Measurements from ENCODE around the gene ANKRD65. TPM values are rescaled to one million over a fixed set of nuclear protein-coding genes. Genes with fewer than 3 reads are reported as not detected.
A peak's percentile ranks its signal among the peaks of the same experiment; 100 is the strongest.

ANKRD65 gene
- total RNA-seq, 1 donor from 2014 or later: 1.7 TPM

DNA sequence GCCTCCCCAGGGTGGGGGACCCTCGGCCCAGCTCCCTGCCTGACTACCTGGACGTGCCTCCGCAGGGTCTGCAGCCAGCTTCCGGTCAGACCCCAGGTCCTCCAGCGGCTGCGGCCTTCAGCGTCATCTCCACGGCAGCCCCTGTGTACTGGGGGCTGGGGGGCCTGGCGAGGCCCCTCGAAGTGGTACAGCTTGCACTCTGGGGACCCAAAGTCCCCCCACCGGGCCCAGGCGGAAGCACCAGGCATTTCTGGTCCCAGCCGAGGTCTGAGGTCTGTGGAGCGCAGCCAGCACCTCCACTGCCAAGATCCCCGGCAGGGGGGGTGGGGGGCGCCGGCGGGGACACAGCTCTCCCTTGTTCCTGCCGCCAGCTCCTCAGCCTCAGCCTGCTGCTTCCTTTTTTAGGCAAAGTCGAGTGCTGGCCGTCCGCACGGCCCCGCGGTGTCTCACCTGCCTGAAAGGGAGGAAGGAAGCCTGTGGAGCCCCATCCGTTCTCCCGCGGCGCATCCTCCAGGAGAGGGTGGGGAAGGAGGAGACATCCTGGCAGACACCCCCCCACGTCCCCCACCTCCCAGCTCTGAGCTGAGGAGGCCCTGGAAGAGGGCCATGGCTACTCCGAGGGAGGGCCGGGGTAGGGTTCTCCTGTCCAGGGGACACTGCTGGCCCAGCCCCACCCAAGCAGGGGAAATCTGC lies 13.2 kb upstream of the ANKRD65 start:
- Histone ChIP-seq H3K4me3 (peak overlapping the region; percentile 71), H3K27me3 (ENCODE audit: low read depth) (peaks cover 39% of the 10 kb centered on the region)
- DNase-seq: peak; percentile 75

DNA sequence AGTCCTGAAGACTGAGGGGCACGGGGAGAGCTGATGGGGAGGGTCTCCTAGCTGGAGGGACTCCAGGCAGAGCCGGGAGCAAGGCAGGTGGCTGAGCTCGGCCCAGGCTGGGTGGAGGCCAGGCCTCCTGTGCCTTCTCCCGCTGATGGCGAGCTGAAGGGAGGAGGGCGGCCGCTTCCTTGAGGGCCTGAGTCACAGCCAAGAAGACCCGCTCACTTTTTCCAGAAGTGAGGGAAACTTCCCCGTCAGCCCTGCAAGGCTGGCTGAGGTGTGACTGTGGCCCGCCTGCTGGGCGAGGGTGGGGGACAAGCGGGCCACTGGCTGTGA lies 12.7 kb upstream of the ANKRD65 start:
- H3K4me3 ChIP-seq: peak overlapping the region; percentile 71
- no peaks in the 10 kb centered on the region for H3K9me3 ChIP-seq (replicated peaks)
- no peaks in the 10 kb centered on the region for H3K36me3 ChIP-seq
- DNase-seq: no peak
- H3K27ac ChIP-seq (replicated peaks): peak overlapping the region; percentile 97
- peaks cover 89% of the 10 kb centered on the region for H3K4me1 ChIP-seq
- TF ChIP-seq, protein P1, sequence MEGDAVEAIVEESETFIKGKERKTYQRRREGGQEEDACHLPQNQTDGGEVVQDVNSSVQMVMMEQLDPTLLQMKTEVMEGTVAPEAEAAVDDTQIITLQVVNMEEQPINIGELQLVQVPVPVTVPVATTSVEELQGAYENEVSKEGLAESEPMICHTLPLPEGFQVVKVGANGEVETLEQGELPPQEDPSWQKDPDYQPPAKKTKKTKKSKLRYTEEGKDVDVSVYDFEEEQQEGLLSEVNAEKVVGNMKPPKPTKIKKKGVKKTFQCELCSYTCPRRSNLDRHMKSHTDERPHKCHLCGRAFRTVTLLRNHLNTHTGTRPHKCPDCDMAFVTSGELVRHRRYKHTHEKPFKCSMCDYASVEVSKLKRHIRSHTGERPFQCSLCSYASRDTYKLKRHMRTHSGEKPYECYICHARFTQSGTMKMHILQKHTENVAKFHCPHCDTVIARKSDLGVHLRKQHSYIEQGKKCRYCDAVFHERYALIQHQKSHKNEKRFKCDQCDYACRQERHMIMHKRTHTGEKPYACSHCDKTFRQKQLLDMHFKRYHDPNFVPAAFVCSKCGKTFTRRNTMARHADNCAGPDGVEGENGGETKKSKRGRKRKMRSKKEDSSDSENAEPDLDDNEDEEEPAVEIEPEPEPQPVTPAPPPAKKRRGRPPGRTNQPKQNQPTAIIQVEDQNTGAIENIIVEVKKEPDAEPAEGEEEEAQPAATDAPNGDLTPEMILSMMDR (IDR thresholded peaks at IDR 0.05; ENCODE audit: borderline replicate concordance): no peak
- H3K27me3 ChIP-seq (ENCODE audit: low read depth): peaks cover 39% of the 10 kb centered on the region
- intact Hi-C loops (cut with micrococcal nuclease): no loop called here

More for the DNA sequence above, 13.2 kb upstream of the ANKRD65 start:
- Histone ChIP-seq H3K27ac (replicated peaks) (peak overlapping the region; percentile 97), H3K36me3 (no peaks in the 10 kb centered on the region), H3K9me3 (replicated peaks) (no peaks in the 10 kb centered on the region), H3K4me1 (peaks cover 84% of the 10 kb centered on the region)
- intact Hi-C loops (cut with micrococcal nuclease): no loop called here
- TF ChIP-seq, protein P1 (IDR thresholded peaks at IDR 0.05; ENCODE audit: borderline replicate concordance): no peak

DNA sequence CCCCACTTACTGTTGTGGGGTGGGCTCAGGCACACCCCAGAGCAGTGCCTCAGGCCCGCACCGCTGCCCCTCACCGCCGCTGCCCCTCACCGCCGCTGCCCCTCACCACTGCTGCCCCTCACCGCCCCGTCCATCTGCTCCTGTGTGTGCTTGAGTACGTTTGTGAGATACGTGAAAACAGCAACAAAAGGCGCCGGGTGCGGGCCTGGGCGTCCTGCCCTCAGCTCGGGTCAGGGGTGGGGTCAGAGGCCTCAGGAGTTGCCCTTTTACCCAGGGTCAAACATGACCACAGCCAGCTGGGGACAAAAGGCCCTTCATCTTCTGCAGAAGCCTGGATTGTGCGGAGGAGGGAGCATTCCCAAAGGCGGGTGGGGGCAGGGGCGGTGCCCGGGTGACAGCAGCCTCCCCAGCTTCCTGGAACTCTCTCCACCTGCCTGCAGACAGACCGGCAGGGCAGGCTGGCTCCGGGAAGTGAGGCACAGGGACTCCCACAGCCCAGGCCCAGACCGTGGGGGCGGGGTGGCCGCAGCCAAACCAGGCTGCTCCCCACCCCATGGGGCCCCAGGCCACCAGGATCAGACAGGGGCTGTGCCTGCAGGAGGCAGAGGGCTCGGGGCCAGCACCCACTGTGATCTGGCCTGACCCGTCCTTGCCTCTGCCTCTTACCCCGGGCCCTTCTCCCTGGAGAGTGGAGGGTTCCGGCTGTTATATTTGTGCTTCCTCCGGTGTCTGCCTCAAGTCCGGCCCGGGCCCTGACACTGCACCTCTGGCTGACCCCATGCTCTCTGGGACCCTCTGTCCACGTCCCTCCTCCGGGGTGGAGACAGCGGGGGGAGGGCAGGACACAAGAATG lies 12.1 kb upstream of the ANKRD65 start:
- intact Hi-C loops (cut with micrococcal nuclease): no loop called here
- Histone ChIP-seq H3K4me3 (peak overlapping the region; percentile 71), H3K36me3 (no peaks in the 10 kb centered on the region), H3K9me3 (replicated peaks) (no peaks in the 10 kb centered on the region), H3K27me3 (ENCODE audit: low read depth) (peaks cover 44% of the 10 kb centered on the region), H3K27ac (replicated peaks) (peak overlapping the region; percentile 97), H3K4me1 (peaks cover 95% of the 10 kb centered on the region)
- TF ChIP-seq, protein P1 (IDR thresholded peaks at IDR 0.05; ENCODE audit: borderline replicate concordance): no peak
- DNase-seq: peak; percentile 74

DNA sequence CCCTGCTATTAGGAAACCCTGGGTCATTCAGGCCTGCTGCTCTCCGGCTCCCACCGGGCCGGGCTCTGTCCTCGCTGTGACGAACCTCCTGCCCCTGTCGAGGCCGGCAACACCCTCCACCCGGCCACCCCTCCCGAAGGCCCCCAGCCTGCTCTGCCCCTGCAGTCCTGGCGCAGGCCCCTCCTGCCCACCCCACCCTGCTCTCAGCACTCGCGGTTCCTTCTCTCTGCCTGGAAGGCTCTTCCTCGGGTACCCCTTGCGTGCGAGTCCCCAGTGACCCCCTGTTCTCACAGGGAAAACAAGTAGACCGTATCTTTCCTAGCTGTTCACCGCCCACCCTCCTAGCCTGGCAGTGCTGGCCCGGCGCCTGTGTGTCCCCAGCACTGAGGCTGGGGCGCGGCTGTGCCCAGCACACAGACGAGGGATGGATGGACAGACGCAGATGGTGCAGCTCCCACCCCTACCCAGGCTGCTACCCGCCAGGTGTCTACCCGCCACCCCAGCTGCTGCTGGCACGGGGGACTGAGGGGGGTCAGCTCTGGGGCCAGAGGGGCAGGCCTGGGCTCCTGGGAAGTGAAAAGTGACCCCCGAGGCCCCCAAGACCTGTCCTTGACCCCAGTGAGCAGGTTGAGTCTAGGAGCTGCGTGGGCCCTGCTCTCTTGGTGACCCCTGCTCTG lies 11.3 kb upstream of the ANKRD65 start:
- no peak for DNase-seq
- H3K27me3 ChIP-seq (ENCODE audit: low read depth): peaks cover 46% of the 10 kb centered on the region
- H3K4me1 ChIP-seq: peaks cover 91% of the 10 kb centered on the region
- no peaks in the 10 kb centered on the region for H3K36me3 ChIP-seq
- TF ChIP-seq, protein P1 (IDR thresholded peaks at IDR 0.05; ENCODE audit: borderline replicate concordance): no peak
- H3K9me3 ChIP-seq (replicated peaks): no peaks in the 10 kb centered on the region
- peak overlapping the region; percentile 97 for H3K27ac ChIP-seq (replicated peaks)
- intact Hi-C loops (cut with micrococcal nuclease): no loop called here
- H3K4me3 ChIP-seq: peak overlapping the region; percentile 71

DNA sequence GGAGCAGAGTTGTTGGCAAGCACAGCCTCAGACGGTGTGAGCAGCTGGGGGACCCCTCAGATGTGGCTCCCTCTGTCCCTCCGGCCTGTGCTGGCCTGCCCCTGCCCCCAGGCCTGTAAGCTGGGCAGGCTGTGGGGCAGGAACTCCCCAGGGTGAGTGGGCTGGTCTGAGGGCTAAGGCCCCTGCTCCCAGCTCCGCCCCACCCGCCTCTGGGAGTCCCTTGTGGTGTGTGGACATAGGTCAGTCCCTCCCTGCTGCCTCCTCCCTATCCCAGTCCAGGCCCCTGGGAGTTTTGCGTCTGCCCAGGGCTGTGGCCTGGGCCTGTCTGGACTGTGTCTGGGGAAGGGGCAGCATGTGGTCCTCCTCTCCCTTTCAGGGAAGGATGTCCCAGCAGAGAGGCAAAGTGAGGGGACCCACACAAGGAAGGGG lies 10.8 kb upstream of the ANKRD65 start:
- Histone ChIP-seq H3K36me3 (no peaks in the 10 kb centered on the region), H3K27ac (replicated peaks) (peak overlapping the region; percentile 97), H3K4me1 (peaks cover 85% of the 10 kb centered on the region), H3K27me3 (ENCODE audit: low read depth) (peaks cover 49% of the 10 kb centered on the region), H3K9me3 (replicated peaks) (no peaks in the 10 kb centered on the region), H3K4me3 (peak overlapping the region; percentile 42)
- TF ChIP-seq, protein P1 (IDR thresholded peaks at IDR 0.05; ENCODE audit: borderline replicate concordance): no peak
- DNase-seq: peak; percentile 75
- intact Hi-C loops (cut with micrococcal nuclease): no loop called here

Measured in left ventricle myocardium inferior (tissue), 1 donor.